NCI-H774 (cell line): ENCODE measurements around the gene ATP7A.

Source experiments
- DNase-seq: peaks from one replicate; lab custom pipeline; 2025; lab: John Stamatoyannopoulos, UW

Gene ATP7A

DNA sequence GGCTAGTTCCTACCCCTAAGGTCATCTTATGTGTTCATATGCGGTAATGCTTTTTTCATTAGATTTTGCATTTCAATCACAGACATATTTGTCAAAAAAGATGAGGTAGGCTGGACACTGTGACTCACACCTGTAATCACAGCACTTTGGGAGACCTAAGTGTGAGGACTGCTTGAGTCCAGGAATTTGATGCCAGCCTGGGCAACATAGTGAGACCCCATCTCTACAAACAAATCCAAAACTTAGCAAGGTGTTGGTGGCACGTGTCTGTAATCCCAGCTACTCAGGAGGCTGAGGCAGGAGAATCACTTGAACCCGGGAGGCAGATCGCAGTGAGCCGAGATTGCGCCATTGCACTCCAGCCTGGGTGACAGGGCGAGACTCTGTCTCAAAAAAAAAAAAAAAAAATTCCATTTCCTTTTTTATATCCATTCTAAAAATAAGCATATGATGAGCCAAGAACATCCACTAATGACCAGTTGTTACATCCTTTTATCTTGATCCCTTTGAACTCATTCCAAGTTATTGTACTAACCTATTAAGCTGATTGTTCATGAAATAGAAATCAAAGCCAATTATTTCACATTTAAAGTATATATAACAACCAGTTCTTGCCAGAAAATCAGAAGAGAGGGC is 35.5 kb downstream of the ATP7A start:
- DNase-seq: no peak

GRCh38 chrX:77946571-77946970 is 36.1 kb downstream of the ATP7A start:
- DNase-seq: no peak

GRCh38 chrX:77949840-77950239 is 39.3 kb downstream of the ATP7A start:
- no peak for DNase-seq

DNA sequence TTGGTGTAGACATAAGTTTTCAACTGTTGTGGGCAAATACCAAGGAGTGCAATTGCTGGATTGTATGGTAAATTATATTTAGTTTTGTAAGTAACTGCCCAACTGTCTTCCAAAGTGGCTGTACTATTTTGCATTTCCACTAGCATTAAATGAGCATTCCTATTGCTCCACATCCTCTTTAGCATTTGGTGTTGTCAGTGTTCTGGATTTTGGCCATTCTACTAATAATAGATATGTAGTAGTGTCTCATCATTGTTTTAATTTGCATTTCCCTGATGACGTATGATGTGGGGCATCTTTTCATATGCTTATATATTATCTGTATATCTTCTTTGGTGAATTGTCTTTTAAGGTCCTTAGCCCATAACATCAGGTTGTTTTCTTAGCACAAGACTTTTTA is 41.7 kb downstream of the ATP7A start:
- no peak for DNase-seq

GRCh38 chrX:77953302-77953701 is 42.8 kb downstream of the ATP7A start:
- DNase-seq: no peak

DNA sequence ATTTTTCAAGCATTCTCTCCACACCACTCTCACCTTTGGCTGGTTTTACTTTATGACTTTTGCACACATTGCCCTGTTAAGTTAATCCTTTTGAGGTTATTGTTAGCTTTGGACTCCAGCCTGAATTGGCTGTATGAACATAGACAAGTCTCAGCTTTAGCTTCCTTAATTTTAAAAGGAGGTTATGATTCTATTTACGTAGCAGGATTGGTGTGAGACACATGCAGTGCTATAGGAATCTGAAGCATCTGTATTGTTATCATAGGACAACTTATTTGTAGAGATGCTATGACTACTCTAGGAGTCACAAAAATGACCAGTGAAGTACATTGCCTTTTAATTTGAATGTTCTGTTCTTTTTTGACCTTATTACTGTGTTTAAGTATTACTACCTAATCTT is 43.2 kb downstream of the ATP7A start:
- no peak for DNase-seq

DNA sequence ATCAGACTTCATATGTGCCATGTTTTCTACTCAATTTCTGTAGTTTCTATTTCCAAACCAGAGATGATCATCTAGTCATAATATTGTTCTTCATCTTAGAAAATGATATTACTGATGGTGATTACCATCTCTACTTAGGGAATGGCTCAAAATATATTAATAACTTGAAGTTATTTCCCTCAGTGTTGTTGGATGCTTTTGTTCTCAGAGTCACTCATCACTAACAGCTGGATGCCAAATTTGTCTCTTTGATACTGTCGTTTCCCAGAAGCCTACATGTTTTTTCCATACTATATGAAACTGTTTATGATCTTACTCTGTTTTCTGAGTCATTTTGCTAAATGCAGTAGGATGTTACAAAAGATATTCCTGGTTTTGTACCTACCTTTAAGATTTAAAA is 50.1 kb downstream of the ATP7A start:
- DNase-seq: no peak

DNA sequence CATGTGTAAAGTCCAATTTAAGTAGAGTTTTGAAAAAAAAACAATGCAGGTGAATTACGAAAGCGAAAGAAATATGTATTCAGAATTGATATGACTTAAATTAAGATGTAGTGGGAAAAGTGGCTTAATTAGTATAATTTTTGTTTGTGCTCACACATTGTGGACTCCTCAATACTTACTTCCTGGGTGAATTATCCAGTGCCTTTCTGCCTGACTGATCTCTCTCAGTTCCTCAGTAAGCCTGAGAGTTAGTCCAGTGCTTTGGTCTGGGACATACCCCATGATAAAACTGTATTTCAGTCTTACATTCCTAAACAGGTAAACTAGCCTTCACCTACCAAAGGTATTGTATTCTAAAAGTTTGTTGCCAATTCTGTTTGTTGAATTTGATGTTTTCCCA is 50.6 kb downstream of the ATP7A start:
- DNase-seq: no peak

GRCh38 chrX:77962068-77962902 is 51.8 kb downstream of the ATP7A start:
- no peak for DNase-seq

GRCh38 chrX:77966361-77966760 is 55.9 kb downstream of the ATP7A start:
- no peak for DNase-seq

- DNase-seq: no peak
These were observed 57.1 kb downstream of the ATP7A start for GRCh38 chrX:77967631-77968030.

DNA sequence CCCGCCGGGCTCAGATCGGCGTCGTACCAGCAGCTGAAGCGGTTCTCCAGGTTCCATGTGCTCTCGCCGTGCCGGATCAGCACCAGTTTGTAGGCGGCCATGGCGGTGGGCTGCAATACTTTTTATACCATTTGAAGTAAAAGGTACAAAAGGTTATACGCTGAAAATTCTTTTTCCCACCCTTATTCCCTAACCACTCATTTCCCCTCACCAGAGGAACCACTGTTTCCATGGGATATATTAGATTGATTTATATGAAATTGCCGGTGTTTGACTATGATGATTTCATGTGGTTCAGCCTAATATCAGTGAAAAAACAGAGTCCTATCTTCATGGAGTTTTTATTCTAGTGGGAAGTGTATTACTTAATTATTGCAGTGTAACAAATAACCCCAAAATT is 59.0 kb downstream of the ATP7A start, which contains the start of gene PGAM4:
Gene PGAM4, minus strand, starts transcription at position 101 of the 400 bp plus-strand sequence. Its CDS starts 0 bp downstream, at position 101.
- no peak for DNase-seq

GRCh38 chrX:77975755-77976154 is 65.3 kb downstream of the ATP7A start:
- no peak for DNase-seq

DNA sequence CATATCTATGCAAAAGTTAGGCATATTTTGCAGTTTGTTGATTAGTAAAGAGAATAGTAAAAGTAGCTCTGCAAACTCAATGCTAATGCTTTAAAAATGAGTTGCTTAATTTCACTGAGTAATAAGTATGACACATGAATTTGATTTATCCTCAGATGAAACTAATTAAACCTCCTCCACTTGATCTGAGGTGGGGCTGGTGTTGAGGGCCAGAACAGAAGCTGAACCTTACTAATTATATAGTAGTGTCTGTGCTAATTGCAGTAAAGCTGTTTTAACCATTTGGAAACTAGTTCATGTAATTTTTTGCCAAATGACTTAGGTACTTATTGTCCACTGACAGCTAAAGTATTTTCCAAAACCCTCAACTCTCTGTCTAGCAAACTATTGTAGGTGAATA is 66.6 kb downstream of the ATP7A start:
- no peak for DNase-seq

DNA sequence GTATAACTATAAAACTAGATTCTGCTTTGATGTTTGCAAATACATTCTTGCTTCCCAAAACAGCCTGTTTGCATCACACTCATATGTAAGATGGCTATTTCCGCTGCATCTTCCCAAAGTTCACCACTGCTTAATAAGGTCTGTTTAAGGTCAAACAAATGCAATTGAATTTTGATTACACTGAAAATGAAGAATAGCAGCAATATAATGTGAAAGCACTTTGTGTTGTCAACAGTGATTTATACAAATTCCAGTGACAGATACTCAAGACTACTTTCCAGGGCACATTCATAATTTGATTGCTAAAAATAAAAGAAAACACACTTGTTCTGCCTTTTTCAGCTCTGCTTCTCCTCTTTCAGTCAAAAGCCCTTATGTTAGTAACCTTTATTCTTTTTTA is 67.0 kb downstream of the ATP7A start:
- no peak for DNase-seq

GRCh38 chrX:77979870-77980269 is 69.4 kb downstream of the ATP7A start:
- DNase-seq: no peak

DNA sequence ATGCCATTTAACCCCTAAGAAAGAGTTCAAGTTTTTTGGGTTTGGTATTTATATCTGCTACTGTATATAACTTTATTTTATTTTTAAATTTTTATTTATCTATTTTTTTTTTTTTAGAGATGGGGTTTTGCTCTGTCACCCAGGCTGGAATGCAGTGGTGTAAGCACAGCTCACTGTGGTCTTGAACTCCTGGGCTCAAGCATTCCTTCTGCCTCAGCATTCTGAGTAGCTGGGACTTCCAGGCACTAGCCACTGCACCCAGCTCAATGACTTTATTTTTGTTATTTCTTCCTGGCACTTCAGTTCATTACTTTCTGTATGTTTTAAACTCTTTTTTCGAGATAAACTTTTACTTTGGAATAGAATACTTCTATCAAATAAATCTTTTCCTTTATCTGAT is 101.4 kb downstream of the ATP7A start:
- no peak for DNase-seq

DNA sequence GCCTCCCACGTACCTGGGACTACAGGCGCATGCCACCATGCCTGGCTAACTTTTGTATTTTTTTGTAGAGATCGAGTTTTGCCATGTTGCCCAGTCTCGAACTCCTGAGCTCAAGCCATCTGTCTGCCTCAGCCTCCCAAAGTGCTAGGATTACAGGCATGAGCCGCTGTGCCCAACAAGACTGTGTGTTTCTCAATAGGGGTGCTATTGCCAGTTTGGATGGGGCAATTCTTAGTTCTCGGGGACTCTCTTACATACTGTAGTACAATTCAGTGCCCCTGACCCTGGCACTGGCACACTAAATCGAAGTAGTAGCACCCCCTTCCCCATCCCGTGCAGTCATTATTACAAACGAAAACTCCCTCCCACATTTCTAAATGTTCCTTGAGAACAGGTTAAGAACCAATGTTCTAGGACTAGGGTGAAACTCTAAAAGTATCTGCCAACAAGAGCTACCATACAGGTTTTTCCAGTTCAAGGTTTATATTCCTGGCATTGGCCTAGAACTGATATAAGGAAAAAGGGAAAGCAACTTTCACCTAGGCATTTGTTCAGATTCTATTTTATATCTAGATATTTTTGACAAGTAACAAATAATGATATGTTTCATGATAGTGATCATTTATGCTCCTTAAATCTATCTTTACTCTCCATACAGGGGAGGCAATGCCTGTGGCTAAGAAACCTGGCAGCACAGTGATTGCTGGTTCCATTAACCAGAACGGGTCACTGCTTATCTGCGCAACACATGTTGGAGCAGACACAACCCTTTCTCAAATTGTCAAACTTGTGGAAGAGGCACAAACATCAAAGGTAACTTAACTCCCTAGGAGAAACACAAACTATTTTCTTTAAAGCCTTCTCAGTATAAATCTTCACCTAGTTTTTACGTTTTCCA is 109.3 kb downstream of the ATP7A start:
- no peak for DNase-seq

- peak; percentile 2 for DNase-seq
These were observed 114.0 kb downstream of the ATP7A start for GRCh38 chrX:78024349-78025059.

- no peak for DNase-seq
These were observed 117.3 kb downstream of the ATP7A start for GRCh38 chrX:78027798-78028197.

DNA sequence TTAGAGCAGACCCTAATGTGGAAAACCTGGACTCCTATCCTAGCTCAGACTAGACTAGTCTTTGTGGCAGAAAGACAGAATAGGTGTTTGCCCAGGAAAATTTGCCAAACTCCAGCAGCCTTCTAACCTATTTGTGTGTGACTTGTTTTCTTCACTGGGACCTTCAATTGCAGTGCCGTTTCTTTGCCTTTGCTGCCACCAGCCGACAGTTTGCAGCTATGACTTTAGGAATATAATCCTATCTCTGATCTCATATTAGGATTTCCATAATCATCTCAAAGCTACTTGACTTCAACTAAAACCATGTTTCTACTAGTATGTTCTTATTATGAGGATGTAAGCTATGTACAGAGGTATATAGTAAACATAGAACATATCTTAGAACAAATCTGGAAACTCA is 119.2 kb downstream of the ATP7A start:
- DNase-seq: no peak

DNA sequence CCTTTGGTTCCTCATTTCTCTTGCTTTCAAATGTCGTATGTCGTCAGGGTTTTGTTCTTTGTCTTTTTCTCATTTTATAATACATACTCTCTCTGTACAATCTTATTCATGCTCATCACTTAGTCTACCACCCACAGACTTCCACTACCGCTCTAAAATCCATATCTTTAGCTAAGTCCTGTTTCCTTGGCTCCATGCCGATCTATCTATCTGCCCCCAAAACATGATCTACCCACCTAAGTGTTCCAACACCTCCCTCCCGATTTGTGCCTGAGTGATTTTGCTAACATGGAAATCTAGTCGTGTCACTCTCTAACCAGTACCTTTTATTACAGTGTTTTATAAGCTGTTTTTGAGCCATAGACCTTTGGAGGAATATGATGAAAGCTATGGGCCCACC is 124.6 kb downstream of the ATP7A start:
- no peak for DNase-seq
